ENCODE measurements around the gene KLHL29.
A peak's percentile ranks its signal among the peaks of the same experiment; 100 is the strongest.

Gene KLHL29

GRCh38 chr2:23524261-23524706 is 139.3 kb downstream of the KLHL29 start:
- no peak overlapping the region for H3K4me3 ChIP-seq (replicated peaks; ENCODE audit: low read depth, low read length)
- peak; percentile 28 for DNase-seq (ENCODE audit: low read depth)
- TF ChIP-seq CTCF (IDR thresholded peaks at IDR 0.05; ENCODE audit: low read length, missing control alignments) = no peak

GRCh38 chr2:23525137-23525765 is 140.3 kb downstream of the KLHL29 start:
- no peak overlapping the region for H3K4me3 ChIP-seq (replicated peaks; ENCODE audit: low read depth, low read length)
- no peak for DNase-seq (ENCODE audit: low read depth)
- TF ChIP-seq CTCF (IDR thresholded peaks at IDR 0.05; ENCODE audit: low read length, missing control alignments) = no peak

- no peak for TF ChIP-seq CTCF (IDR thresholded peaks at IDR 0.05; ENCODE audit: low read length, missing control alignments)
- DNase-seq (ENCODE audit: low read depth) = no peak
- H3K4me3 ChIP-seq (replicated peaks; ENCODE audit: low read depth, low read length) = no peak overlapping the region
Measured at GRCh38 chr2:23526114-23526513, 141.1 kb downstream of the KLHL29 start.

- H3K4me3 ChIP-seq (replicated peaks; ENCODE audit: low read depth, low read length) = no peak overlapping the region
- no peak for TF ChIP-seq CTCF (IDR thresholded peaks at IDR 0.05; ENCODE audit: low read length, missing control alignments)
- DNase-seq (ENCODE audit: low read depth) = no peak
Measured at GRCh38 chr2:23526835-23527790, 142.1 kb downstream of the KLHL29 start.

- no peak for TF ChIP-seq CTCF (IDR thresholded peaks at IDR 0.05; ENCODE audit: low read length, missing control alignments)
- no peak overlapping the region for H3K4me3 ChIP-seq (replicated peaks; ENCODE audit: low read depth, low read length)
- no peak for DNase-seq (ENCODE audit: low read depth)
Measured at GRCh38 chr2:23528171-23528570, 143.2 kb downstream of the KLHL29 start.

- H3K4me3 ChIP-seq (replicated peaks; ENCODE audit: low read depth, low read length) = no peak overlapping the region
- TF ChIP-seq CTCF (IDR thresholded peaks at IDR 0.05; ENCODE audit: low read length, missing control alignments) = no peak
- no peak for DNase-seq (ENCODE audit: low read depth)
Measured at GRCh38 chr2:23528690-23529089, 143.7 kb downstream of the KLHL29 start.

Data from fibroblast of pulmonary artery (primary cell).